Left renal cortex interstitium (tissue), 4 donors: Measurements from ENCODE around the gene AK2. TPM values are rescaled to one million over a fixed set of nuclear protein-coding genes. Genes with fewer than 3 reads are reported as not detected.
"Not testable (repeated sequence)": the region's sequence is repeated elsewhere in the genome, so short reads cannot be mapped to it uniquely, and the experiment has no call there.

Experiments
- DNase-seq, 4 donors: peaks; one replicate each; pipeline ENCODE4 v3.0.0-alpha.2; 2013; ENCODE audit warnings: low read depth in 4 of 4, low spot score in 2 of 4, missing footprints in 1 of 4
- polyA plus RNA-seq, 4 donors: library from polyadenylated mRNA; unstranded; fragments of 120-200 nt; gene quantifications; one replicate each; pipeline ENCODE4 v1.2.1, GENCODE V29; 2013; ENCODE audit not compliant: insufficient read length in 4 of 4

AK2 gene
- polyA plus RNA-seq, 4 donors = 183 to 246 (median 218) TPM

DNA sequence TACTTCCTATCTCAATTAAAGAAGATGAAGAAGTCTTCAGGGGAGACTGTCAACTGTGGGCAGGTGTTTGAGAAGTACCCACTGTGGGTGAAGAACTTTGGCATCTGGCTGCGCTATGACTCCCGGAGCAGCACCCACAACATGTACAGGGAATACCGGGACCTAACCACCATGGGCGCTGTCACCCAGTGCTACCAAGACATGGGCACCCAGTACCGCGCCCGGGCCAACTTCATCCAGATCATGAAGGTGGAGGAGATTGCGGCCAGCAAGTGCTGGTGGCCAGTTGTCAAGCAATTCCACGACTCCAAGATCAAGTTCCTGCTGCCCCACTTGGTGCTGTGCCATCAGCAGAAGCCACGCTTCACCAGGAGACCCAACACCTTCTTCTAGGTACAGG lies 56.6 kb downstream of the AK2 start:
- DNase-seq = no peak

DNA sequence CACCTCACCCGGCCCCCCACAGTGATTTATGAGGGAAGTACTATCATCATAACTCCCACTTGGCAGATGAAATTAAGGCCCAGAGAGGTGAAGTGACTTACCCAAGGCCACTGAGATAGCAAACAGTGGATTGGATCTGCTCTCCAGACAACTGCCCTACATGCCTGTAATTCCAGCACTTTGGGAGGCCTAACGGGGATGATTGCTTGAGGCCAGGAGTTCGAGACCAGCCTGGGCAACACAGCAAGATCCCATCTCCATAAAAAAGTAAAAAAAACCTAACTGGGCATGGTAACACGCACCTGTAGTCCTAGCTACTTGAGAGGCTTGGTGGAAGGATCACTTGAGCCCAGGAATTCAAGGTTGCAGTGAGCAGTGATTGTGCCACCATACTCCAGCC lies 57.8 kb downstream of the AK2 start:
- no peak for DNase-seq

DNA sequence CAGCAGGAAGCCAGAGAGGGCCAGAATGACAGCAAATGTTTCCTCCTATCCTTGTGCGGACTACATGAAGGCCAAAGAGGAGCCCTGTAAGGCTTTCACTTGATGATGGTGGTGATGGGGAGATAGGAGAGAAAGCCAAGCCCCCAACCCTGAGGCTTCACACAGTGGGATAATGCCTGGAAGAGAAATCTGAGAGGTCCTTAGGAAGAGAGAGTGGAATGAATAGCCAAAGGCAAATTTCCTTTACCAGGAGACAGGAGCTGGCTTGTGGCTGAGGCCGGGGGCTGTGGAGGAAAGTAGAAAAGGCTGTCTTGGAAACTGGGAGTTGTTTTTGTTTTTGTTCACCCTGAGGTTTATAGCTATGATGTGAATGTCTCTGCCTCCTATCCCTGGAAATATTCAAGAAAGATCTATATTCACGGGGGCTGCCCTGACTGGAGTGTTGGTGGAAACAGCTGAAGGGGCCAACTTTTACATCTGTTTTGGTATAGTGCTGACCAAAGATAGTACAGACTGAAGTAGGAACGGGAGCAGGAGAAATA lies 59.1 kb downstream of the AK2 start:
- no peak for DNase-seq

DNA sequence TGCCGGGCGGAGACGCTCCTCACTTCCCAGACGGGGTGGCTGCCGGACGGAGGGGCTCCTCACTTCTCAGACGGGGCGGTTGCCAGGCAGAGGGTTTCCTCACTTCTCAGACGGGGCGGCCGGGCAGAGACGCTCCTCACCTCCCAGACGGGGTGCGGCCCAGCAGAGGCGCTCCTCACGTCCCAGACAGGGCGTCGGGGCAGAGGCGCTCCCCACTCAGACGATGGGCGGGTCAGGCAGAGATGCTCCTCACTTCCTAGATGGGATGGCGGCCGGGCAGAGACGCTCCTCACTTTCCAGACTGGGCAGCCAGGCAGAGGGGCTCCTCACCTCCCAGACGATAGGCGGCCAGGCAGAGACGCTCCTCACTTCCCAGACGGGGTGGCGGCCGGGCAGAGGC lies 61.6 kb downstream of the AK2 start:
- DNase-seq = not testable (repeated sequence)

DNA sequence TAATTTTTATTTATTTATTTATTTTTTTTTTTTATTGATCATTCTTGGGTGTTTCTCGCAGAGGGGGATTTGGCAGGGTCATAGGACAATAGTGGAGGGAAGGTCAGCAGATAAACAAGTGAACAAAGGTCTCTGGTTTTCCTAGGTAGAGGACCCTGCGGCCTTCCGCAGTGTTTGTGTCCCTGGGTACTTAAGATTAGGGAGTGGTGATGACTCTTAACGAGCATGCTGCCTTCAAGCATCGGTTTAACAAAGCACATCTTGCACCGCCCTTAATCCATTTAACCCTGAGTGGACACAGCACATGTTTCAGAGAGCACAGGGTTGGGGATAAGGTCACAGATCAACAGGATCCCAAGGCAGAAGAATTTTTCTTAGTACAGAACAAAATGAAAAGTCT lies 63.2 kb downstream of the AK2 start:
- not testable (repeated sequence) for DNase-seq

DNA sequence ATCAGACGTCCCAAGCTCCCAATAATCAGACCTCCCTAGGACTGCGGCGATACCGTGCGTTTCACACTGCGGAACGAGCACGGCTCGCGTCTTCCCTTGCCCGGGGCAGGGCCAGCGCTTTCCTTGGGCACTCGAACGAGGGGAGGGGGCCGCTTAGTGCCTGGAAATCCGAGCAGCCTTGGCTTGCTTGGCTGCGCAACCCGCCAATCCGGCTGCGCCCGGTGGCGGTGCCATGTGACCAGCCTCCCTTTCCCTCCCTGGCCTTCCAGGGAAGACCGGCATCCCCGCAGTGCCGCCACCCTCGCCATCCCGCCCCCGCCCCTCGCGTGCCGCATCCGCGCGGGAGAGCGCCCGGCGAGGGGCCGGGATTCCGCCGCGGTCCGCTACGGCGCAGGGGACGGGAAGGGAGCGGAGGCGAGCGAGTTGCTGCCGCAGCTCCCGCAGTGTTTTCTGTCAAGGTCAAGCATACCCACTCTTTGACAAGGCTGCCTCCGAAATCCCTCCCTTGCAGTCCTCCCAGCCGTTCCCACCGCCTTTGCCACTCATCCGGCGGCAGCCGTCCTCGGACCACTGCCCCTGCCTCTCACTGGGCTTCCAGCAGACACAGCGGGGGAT lies 63.8 kb downstream of the AK2 start:
- peak in 2 of 4 donors; percentile 70 to 73 for DNase-seq

DNA sequence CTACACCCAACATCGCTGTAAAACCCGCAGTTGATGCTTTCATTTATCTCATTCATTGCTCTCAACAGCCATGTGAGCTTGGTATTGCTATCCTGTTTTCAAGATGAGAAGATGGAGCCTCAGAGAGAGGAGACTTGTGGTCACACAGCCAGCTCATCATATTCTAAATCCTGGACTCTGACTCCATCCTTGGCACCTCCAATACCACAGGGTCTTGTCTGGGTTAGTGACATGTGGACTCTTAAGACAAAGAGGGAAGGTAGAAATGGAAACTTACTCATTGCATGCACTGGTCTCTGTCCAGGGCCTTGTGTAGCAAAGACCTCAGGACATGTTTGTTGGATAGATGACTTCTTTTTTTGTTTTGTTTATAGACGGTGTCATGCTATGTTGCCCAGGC lies 65.1 kb downstream of the AK2 start:
- DNase-seq = no peak

DNA sequence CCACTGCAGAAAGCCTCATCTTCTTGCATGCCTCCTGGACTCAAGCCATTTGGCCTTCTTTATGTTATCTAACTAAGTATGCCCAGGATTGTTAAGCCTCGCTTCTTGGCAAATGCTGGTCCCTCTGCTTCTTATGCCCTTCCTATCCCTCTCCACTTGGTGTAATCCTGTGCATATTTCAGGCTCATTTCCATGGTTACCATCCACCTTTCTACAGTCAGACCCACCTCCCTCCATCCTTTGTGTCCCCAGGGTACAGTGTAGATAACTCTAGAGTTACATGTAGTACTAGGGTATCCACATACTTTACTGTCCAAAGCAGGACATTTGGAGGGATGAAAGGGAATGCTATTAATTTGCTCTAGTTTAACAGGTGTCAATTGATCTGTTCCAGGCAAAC lies 65.5 kb downstream of the AK2 start:
- no peak for DNase-seq

DNA sequence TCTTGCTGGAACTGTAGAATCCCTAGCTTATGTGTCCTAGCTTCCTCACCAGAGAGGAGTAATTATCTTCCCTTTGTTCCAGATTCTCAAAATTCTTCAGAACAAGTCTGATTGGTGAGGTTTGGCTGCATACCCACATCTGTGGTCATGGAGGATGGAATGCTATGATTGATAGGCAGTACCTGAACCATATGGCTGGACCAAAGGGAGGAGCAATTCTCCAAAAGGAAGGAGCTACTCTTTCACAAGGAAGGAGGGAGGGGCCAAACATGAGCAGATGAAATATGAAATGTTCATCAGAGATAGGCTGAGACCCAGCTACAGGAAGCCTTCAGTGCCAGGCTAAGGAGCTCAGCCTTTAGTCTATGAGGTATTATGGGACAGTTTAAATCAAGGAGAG lies 67.1 kb downstream of the AK2 start:
- DNase-seq = no peak

DNA sequence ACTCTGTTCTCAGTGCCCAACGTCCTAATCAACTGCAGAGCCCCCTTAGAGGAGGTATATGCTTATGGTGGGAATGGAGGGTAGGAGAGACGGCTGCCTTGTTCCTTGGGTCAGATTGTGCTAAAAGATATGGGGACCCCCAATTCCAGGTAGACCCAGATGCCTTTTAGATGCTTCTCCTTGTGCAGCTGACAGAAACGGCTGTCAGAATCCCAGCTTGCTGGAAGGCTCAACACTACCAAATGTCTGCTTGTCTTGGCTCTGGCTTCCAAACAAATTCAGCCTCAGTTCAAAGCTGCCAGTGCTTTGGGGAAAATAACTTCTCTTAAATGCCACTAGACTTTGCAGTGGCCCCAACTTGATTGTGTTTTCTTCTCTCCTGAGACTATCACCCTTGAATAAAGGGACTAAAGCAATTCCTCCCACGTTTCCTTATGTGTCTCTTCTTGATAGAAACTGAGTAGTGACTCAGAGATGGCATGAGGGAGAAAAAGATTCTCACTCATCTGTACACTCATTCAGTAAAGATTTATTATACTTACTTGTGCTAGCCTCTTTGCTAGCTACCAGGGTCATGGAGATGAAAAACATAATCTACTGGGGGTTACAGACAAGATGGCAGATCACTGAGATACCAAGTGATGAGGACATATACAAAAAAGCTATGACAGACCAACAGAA lies 68.7 kb downstream of the AK2 start:
- DNase-seq = no peak

DNA sequence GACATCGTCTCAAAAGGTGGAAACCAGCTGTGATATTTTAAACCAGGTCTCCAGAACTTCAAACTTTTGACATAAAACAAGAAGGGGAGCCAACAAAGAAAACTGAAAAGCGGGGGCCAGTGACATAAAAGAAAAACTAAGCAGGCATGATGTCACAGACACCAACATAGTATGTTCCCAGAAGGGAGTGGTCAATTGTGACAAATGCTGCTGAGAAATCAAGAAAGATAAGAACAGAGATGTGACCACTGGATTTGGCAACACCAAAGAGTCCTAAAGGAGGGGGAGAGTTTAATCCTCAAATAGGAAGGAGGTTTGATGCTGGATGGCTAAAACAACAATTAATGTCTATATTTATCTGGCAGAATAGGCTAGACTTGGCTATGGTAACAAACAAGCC lies 69.8 kb downstream of the AK2 start:
- DNase-seq = no peak

DNA sequence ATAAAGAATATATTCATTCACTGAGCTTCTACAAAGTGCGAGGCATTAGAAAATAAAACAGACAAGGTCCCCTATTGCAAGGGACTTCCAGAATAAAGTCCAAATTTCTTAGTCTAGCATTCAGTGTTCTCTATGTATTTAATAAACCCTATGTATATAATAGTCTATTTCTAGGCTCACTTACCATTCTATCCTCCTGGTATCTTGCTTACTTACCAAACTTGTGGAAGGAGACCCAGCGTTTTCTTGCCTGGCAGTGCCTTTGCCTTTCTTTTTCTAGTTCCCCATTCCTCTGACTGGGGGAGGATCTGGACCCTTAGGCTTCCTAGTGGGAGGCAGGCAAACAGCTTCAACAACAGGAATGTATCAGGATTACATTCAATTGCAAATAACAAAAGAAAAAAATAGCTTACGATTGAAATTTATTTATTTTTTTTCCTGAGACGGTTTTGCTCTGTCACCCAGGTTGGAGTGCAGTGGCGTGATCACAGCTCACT lies 71.4 kb downstream of the AK2 start:
- DNase-seq = no peak

DNA sequence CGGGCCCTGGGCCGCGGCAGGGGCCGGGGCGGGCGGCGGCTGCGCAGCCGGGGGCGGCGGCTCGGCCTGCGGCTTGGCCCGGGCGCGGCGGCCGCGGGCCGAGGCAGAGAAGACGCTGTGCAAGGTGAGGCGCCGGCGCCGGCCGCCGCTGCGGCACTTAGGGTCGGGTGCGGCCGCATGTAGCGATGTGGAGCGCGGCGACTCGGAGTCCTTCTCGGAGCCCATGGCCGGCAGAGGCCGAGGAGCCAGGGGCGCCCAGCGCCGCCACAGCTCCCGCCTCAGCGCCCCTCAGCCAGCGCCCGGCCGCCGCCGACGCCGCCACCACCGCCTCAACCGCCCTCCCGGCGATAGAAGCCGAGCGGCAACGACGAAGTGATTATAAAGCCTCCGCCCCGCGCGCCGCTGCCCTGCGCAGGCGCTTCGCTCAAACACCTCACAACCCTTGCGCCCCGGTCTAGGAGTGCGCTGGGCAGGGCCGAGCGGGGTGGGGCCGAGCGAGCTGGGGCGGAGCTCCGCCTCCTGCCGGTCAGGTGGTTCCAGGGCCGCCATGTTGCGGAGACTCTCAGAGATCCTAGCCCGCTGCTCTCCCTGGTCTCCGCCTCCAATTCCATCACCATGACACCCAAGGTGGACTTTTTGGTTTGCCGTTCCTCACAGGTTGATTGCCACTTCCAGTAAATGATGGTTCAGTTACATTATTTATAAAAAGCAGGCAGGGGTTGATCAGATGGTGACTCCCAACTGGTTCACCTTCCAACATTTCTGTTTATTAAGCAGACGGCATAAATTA lies 72.0 kb downstream of the AK2 start, which contains the start of gene RNF19B:
Gene RNF19B (minus strand): TSS at position 349 of the 790 bp plus-strand sequence. CDS start 124 bp downstream, at position 225.
- peak; percentile 69 to 86 (median 82) for DNase-seq

DNA sequence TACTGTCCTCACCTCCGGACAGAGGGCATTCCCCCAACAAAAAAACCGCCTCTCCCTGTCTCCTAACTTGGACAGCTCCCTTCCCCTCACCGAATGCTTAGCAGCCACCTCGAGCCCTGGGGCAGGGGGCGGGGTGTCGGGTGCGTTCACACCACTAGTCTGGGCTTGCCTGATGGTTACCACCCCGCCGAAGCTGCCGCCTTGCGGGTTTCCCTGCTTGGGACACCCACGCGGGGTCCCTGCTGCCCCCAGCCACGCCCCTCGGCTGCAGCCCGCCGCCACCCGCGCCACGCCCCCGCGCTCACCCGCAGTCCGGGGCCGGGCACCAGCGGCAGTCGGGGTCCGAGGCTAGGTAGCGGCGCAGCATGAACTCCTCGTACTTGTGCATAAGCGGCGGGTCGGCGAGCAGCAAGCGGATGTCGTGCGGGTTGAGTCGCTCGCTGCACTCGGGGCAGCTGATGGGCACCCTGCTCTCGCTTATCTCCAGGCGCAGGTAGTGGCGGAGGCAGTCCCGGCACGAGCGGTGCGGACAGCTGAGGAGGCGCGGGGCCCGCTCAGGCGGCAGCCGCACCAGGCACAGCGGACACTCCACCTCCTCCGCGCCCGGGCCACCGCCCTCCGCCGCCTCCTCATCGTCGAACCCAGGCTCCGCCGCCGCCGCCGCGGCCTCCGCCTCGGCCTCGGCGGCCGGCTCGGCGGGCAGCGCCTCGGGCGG lies 72.8 kb downstream of the AK2 start:
- no peak for DNase-seq

DNA sequence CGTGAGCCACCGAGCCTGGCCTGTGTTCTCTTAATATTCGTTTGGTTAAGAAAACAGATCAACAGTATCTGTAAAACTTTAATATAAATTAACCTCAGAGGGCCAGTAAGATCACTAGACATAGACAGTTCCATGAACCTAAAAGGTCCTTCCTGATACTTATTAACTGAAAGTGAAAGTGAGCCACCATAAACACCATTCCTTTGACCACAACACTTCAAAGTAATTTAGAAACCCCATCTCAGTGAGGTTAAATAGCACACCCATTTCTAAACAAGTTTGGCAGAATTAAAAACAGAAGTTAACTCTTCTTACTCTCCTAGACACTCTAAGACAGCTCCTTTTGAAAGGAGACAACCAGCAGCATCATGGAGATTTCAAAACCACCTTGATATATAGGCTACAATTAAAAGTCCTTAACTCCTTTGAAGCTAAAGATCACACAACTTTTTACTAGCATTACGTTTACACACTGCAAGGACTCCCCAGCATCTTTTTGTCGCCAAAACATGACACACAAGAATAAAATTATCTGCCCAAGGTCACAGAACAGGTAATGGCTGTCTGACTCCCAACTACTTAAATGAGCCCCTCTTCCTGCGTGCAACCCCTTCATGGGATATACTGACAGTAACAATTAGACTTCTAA lies 74.3 kb downstream of the AK2 start:
- no peak for DNase-seq

DNA sequence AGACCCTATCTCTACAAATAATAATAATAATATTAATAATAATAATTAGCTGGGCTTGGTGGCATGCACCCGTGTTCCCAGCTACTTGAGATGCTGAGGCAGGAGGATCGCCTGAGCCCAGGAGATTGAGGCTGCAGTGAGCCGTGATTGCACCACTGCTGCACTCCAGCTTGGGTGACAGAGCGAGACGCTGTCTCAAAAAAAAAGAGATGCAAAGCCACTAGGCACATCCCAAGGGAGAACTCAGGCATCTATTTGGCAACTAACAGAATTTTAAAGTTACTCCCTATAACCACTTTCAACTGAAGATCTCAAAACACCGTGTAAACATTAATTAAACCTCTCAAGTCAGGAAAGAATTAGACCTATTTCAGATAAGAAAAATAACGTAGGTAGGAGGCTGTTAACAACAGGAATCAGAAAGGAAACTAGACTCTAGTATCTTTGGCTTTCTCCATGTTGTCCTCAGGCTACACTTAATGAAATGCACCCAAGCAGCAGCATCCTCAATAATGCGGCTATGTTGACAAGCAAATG lies 75.8 kb downstream of the AK2 start:
- no peak for DNase-seq

DNA sequence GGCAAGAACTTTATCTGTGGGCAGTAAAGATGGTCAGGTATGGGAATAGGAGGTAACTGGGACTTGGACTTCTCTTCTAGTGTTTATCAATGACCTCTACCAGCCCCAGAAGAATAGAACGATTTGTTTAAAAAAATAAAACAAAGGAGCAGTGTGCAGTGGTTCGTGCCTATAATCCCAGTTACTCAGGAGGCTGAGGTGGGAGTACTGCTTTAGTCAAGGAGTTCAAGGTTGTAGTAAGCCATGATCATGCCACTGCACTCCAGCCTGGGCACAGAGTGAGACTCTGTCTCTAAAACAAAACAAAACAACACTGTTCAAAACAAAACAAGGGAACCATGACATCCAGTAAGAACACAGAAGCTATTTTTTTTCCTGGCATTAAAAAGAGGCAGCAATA lies 76.3 kb downstream of the AK2 start:
- no peak for DNase-seq

DNA sequence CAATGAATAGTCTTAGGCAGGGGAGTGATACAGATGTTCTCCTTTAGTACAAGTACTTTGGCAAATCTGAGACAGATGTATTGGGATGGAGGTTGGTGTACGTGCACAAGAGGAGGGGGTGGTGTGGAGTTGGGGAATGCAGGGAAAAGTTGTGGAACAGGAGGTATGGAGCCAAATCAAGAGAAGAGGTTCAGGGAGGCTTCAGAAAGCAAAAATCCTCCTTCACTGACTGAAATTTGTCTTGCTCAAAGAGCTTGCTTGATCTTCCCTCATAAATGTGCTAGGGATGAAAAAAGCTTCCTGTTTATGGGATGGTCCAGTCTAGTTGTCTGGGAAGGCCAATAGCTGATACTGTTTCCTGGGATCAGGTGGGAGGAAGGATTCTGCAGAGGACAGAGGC lies 77.9 kb downstream of the AK2 start:
- no peak for DNase-seq
